ENCODE data around the gene CNFN. TPM values are rescaled to one million over a fixed set of nuclear protein-coding genes. Genes with fewer than 3 reads are reported as not detected.

CNFN gene
- polyA plus RNA-seq, 2 of the 4 experiments (the other 2 are of a cell fraction): 5.1 to 33.2 TPM

GRCh38 chr19:42396381-42397262 lies 6.5 kb upstream of the CNFN start:
- Histone ChIP-seq H3K4me1 (peaks cover 20% of the 10 kb centered on the region), H3K27ac (peak overlapping the region; percentile 79 to 87), H3K4me2 (peak overlapping the region; percentile 97), H3K9me3 (no peaks in the 10 kb centered on the region), H3K4me3 (peak overlapping the region; percentile 62)
- DNase-seq (ENCODE audit: low read depth in 1 of 2, low spot score in 1 of 2) (peak; percentile 100), ATAC-seq (peak; percentile 86 to 97), FAIRE-seq (peak; percentile 100)
- WGBS (ENCODE audit: missing lambda C conversion rate): 3% methylated on average over 42 of the region's 42 CpGs
- ChIA-PET CTCF (interaction anchor here (1.0 to 17.1 kb wide), 15 partner anchors 10 to 1036 kb away, joined by 3 to 302 read pairs (median 6); partner anchors contain the start of genes CNFN, CXCL17 and POU2F2), POLR2A (interaction anchor here (0.5 to 2.7 kb wide), 21 partner anchors 9 to 507 kb away, joined by 3 to 29 read pairs (median 4); partner anchors contain the start of genes GSK3A and PAFAH1B3)
- TF ChIP-seq POLR2A (IDR thresholded peaks at IDR 0.05; ENCODE audit: low read length): peak; percentile 93
- TF ChIP-seq BCL3 (IDR thresholded peaks at IDR 0.05): peak; percentile 88
- TF ChIP-seq NFE2L2 (conservative IDR thresholded peaks at IDR 0.05; ENCODE audit: low read length): no peak
- TF ChIP-seq FOSL2 (IDR thresholded peaks at IDR 0.05): no peak
- TF ChIP-seq FOSL2 (CRISPR knock-in tag; IDR thresholded peaks at IDR 0.05): peak; percentile 13; the same call in 1 of the 2 replicates
- TF ChIP-seq HOXA7 (CRISPR knock-in tag; IDR thresholded peaks at IDR 0.05): peak; percentile 39; the same call in 1 of the 2 replicates
- peak; percentile 80 for TF ChIP-seq PHF8 (IDR thresholded peaks at IDR 0.05; ENCODE audit: borderline replicate concordance, low read depth)
- peak; percentile 22; the same call in 1 of the 2 replicates for TF ChIP-seq HMGXB4 (CRISPR knock-in tag; IDR thresholded peaks at IDR 0.05; ENCODE audit: borderline replicate concordance)
- TF ChIP-seq RFX5 (IDR thresholded peaks at IDR 0.05): peak; percentile 88
- no peak for TF ChIP-seq ELK1 (IDR thresholded peaks at IDR 0.05; ENCODE audit: low read depth, low read length)
- no peak for TF ChIP-seq MAFK (IDR thresholded peaks at IDR 0.05; ENCODE audit: partially characterized antibody)
- peak; percentile 63; the same call in 1 of the 2 replicates for TF ChIP-seq HOXB13 (CRISPR knock-in tag; IDR thresholded peaks at IDR 0.05; ENCODE audit: low read depth)
- TF ChIP-seq TFCP2L1 (CRISPR knock-in tag; IDR thresholded peaks at IDR 0.05): peak; percentile 47; the same call in 1 of the 2 replicates
- TF ChIP-seq JUN (IDR thresholded peaks at IDR 0.05): peak; percentile 80 to 88
- TF ChIP-seq MYC (IDR thresholded peaks at IDR 0.05; ENCODE audit: borderline replicate concordance, low read length): peak; percentile 62; the same call in 1 of the 2 replicates
- peak; percentile 45 for TF ChIP-seq CHD2 (IDR thresholded peaks at IDR 0.05; ENCODE audit: low read length, partially characterized antibody)
- no peak for TF ChIP-seq FOXS1 (CRISPR knock-in tag; IDR thresholded peaks at IDR 0.05)
- no peak for TF ChIP-seq RAD21 (conservative IDR thresholded peaks at IDR 0.05 in 1 of 2, IDR thresholded peaks at IDR 0.05 in 1 of 2)
- peak; percentile 84 for TF ChIP-seq MAX (IDR thresholded peaks at IDR 0.05)
- TF ChIP-seq GATA3 (IDR thresholded peaks at IDR 0.05; ENCODE audit: borderline replicate concordance): no peak
- TF ChIP-seq HEYL (CRISPR knock-in tag; IDR thresholded peaks at IDR 0.05): no peak
- TF ChIP-seq E2F6 (IDR thresholded peaks at IDR 0.05; ENCODE audit: borderline replicate concordance, low read depth): peak; percentile 59
- TF ChIP-seq JUNB (IDR thresholded peaks at IDR 0.05): no peak
- peak; percentile 99 for TF ChIP-seq PBX3 (IDR thresholded peaks at IDR 0.05)
- no peak; the same call in 1 of the 2 replicates for TF ChIP-seq REST (IDR thresholded peaks at IDR 0.05)
